Erythroblast (primary cell): ENCODE results near the gene IDI2.

Experiments
- GATA1 ChIP-seq: IDR thresholded peaks from 2 replicates; pipeline ENCODE4 v1.6.1; 2011; ENCODE audit warnings: low read depth, mild to moderate bottlenecking, control low read depth, low read length, moderate library complexity
- POLR2A ChIP-seq: IDR thresholded peaks from 2 replicates; pipeline ENCODE4 v1.6.1; 2011; ENCODE audit warnings: mild to moderate bottlenecking, low read length

- TF ChIP-seq POLR2A (no peak), GATA1 (no peak)
Measured at GRCh38 chr10:974038-974784, 51.4 kb downstream of the IDI2 start.
